GM12891 (cell line): ENCODE measurements around the gene LRRC63.

Experiments
- DNase-seq: peaks from one replicate; pipeline ENCODE4 v3.0.0; 2011; ENCODE audit warnings: low spot score; ENCODE audit not compliant: insufficient read length
- FAIRE-seq: peaks from 2 replicates; lab custom pipeline; 2011; peaks lifted over from hg19 to GRCh38; lab: Jason Lieb, UNC
- PAX5 ChIP-seq: IDR thresholded peaks from 2 replicates; pipeline ENCODE4 v1.6.1; 2011; ENCODE audit warnings: low read length, moderate library complexity, mild to moderate bottlenecking; ENCODE audit not compliant: insufficient read depth, severe bottlenecking
- POLR2A ChIP-seq: IDR thresholded peaks from 2 replicates; pipeline ENCODE4 v1.6.1; 2011; ENCODE audit warnings: low read depth, low read length, control low read depth
- POLR2AphosphoS5 ChIP-seq: IDR thresholded peaks from 2 replicates; pipeline ENCODE4 v1.6.1; 2011; ENCODE audit warnings: low read depth, low read length, control low read depth
- POU2F2 ChIP-seq: IDR thresholded peaks from 2 replicates; pipeline ENCODE4 v1.6.1; 2011; ENCODE audit warnings: low read depth, mild to moderate bottlenecking, control low read depth, low read length, moderate library complexity
- SPI1 ChIP-seq: IDR thresholded peaks from 2 replicates; pipeline ENCODE4 v1.6.1; 2011; ENCODE audit warnings: low read depth, low read length, control low read depth
- TAF1 ChIP-seq: IDR thresholded peaks from 2 replicates; pipeline ENCODE4 v1.6.1; 2011; ENCODE audit warnings: low read depth, low read length, control low read depth

LRRC63 gene

DNA sequence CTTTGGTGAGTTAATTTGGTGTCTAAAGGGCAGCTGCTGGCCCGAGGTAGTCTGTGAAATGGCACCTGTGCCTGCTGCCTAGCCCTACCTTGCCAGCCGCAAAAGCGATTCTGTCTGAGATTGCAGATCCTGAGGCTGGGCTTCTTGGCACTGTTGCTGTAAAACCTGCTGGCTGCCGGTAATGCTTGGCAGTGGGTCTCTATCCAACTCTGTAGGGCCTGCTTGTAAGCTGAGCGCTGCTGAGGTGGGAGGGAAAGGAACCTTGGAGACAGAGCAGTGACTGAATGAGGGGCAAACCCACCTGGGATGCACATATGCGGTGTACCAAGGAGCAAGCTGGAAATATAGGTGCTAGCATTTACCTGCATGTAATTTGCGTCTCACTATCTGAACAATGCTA, 41.5 kb upstream of the LRRC63 start:
- no peak for TF ChIP-seq SPI1
- TF ChIP-seq TAF1: no peak
- peak; percentile 53 for TF ChIP-seq POLR2AphosphoS5
- TF ChIP-seq POLR2A: no peak
- TF ChIP-seq PAX5: no peak
- FAIRE-seq: peak; percentile 91
- no peak for DNase-seq

- TF ChIP-seq POLR2A (no peak), PAX5 (no peak), POLR2AphosphoS5 (no peak), SPI1 (no peak), POU2F2 (no peak), TAF1 (no peak)
- FAIRE-seq (no peak), DNase-seq (no peak)
Measured at GRCh38 chr13:46170687-46171086, 41.0 kb upstream of the LRRC63 start.

DNA sequence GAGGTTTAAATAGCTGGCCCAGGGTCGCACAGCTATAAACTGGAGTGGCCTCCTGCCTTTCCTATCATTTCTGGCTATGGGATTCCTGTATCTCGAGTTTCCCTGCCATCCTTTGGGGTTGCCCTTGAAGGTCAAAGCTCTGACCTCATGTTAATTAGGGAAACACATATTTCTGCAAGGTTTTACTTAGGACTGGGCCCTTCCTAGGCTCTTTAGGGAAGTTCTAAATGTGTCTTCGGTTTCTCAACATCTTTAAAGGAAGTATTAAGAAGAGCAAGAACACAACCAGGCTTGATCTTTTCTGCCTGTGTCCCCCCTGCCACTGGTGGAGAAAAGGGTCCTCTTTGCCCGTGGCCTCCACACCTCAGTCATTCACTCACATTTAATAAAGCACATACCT, 40.5 kb upstream of the LRRC63 start:
- FAIRE-seq (no peak), DNase-seq (no peak)
- TF ChIP-seq SPI1: no peak
- TF ChIP-seq POLR2A: no peak

DNA sequence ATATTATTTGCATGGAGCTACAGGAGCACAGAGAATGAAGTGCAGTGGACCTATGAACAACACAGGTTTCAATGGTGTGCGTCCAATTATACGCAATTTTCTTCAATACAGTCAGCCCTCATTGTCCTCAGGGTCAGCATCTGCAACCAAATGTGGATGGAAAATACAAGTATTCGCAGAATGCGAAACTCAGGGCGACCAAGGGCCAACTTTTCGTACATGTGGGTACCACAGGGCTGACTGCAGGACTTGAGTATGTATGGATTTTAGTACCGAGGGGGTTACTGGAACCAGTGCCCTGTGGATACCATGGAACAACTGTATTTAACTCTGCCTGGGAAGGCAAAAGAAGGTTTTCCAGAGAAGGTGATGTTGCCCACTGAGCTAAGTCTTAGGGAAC, 40.0 kb upstream of the LRRC63 start:
- TF ChIP-seq POLR2AphosphoS5: peak; percentile 18; the same call in 1 of the 2 replicates
- no peak for TF ChIP-seq SPI1
- no peak for DNase-seq
- FAIRE-seq: peak; percentile 72

- no peak for TF ChIP-seq SPI1
- TF ChIP-seq POLR2AphosphoS5: peak; percentile 43; the same call in 1 of the 2 replicates
- DNase-seq (no peak), FAIRE-seq (peak; percentile 79)
Measured at GRCh38 chr13:46172531-46172991, 39.2 kb upstream of the LRRC63 start.

DNA sequence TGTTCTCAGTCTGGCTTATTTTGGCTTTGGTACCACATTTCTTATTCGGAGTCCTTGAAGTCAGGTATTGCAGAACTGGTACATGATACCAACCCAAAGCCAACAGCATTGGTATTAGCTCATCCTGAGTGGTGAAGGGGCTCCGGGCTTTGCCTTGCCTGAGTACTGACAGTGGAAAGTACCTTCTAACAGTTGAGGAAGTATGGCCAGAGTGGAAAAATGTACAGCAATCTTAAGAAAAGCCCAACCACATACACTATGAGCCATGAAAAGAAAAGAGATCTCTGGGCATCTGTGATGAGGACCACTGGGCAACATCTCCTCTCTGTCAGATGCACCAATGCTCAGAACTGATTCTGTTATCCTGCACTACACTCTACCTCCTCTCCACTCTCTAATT, 38.1 kb upstream of the LRRC63 start:
- FAIRE-seq (peak; percentile 88), DNase-seq (no peak)
- TF ChIP-seq PAX5 (no peak), SPI1 (0 out of 2 replicates have a peak, but pooled peaks have one; percentile 15), POLR2AphosphoS5 (0 out of 2 replicates have a peak, but pooled peaks have one; percentile 20)

DNA sequence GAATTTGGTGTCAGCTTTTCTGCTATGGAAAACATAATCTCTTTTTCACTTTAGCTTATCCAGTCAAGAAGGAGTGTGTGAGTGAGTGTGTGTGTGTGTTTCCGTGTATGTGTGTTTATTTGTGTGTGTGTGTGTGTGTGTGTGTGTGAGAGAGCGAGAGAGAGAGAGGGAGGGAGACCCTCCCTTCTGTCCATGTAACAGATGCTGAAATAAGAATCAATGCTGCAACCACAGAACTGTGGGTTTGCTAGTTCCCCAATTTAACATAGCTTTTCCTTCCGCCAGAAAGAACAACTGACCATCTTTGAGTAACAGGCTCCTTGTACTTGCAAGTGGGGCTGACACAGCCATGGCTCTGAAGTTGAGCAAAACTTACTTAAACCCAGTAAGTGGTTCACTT, 35.0 kb upstream of the LRRC63 start:
- FAIRE-seq (peak; percentile 98), DNase-seq (no peak)
- TF ChIP-seq PAX5: no peak
- TF ChIP-seq POLR2A: peak; percentile 53
- peak; percentile 82 for TF ChIP-seq POLR2AphosphoS5
- peak; percentile 34; the same call in 1 of the 2 replicates for TF ChIP-seq POU2F2
- no peak for TF ChIP-seq TAF1
- peak; percentile 79 for TF ChIP-seq SPI1

GRCh38 chr13:46178143-46178542, 33.6 kb upstream of the LRRC63 start:
- FAIRE-seq (no peak), DNase-seq (no peak)
- TF ChIP-seq POLR2A (no peak), TAF1 (no peak), POU2F2 (no peak), PAX5 (no peak), SPI1 (peak; percentile 19; the same call in 1 of the 2 replicates), POLR2AphosphoS5 (no peak; the same call in 1 of the 2 replicates)

GRCh38 chr13:46178821-46179220, 32.9 kb upstream of the LRRC63 start:
- no peak for DNase-seq
- no peak for TF ChIP-seq POLR2A
- TF ChIP-seq POLR2AphosphoS5: no peak
- no peak for TF ChIP-seq PAX5
- TF ChIP-seq TAF1: no peak
- TF ChIP-seq POU2F2: no peak
- TF ChIP-seq SPI1: no peak
- FAIRE-seq: no peak

- peak; percentile 31 for FAIRE-seq
- DNase-seq: no peak
- TF ChIP-seq SPI1: peak; percentile 91
- TF ChIP-seq TAF1: no peak
- TF ChIP-seq POU2F2: no peak
- TF ChIP-seq PAX5: no peak
- TF ChIP-seq POLR2A: no peak
- TF ChIP-seq POLR2AphosphoS5: no peak
Measured at GRCh38 chr13:46179491-46179908, 32.2 kb upstream of the LRRC63 start.

DNA sequence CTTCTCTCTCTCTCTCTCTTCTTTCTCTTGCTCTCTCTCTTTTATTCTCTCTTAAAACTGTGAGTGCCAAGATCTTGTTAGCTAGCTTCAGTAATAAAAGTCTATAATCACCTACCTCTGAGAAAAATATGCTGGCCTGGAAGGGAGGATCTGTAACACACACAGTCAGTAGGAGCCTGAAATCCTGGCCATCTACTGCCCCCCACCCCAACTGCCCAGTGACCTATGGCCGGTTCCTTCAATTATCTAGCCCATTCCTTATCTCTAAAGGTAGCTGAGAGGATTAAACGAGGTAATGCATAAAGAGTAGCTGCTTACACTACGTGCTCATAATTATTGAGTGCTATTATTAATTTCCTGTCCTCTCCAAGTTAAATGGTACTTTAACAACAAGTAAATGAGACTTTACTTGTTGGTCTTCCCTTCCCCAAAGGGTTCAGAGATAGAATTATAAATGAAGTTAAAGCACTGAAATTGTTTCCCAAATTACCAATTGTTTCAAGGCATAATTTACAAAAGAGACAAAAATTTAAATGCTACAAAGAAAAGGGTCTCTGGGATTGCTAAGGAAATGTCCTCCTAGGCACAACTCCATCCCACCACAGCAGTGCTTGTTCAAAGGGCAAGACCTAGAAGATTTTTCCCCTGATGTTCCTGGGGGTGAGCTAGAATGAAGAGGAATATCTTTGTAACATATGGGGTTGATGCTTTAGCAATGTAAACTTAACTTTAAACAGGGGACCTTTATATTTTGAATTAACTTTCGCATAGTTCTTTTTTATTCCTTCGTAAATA, 31.6 kb upstream of the LRRC63 start:
- DNase-seq: no peak
- TF ChIP-seq POLR2AphosphoS5 (peak; percentile 52), POU2F2 (no peak)
- no peak for FAIRE-seq
